Progenitor cell of endocrine pancreas (in vitro differentiated cells): Measurements from ENCODE around the gene CHRD. TPM values are rescaled to one million over a fixed set of nuclear protein-coding genes. Genes with fewer than 3 reads are reported as not detected.
A peak's percentile ranks its signal among the peaks of the same experiment; 100 is the strongest.

Experiments
- DNase-seq: peaks from one replicate; pipeline ENCODE4 v3.0.0; 2021; ENCODE audit warnings: low spot score; ENCODE audit not compliant: unreplicated experiment
- H3K27ac Mint-ChIP-seq: 2 replicates; pipeline ENCODE4 v1.8.0; 2021; ENCODE audit warnings: mild to moderate bottlenecking, moderate library complexity, mixed read lengths
- H3K27me3 Mint-ChIP-seq: 2 replicates; pipeline ENCODE4 v1.8.0; 2021; ENCODE audit warnings: mixed read lengths
- H3K36me3 Mint-ChIP-seq: 2 replicates; pipeline ENCODE4 v1.8.0; 2022; ENCODE audit warnings: mixed read lengths; ENCODE audit not compliant: insufficient read depth
- H3K4me1 Mint-ChIP-seq: 2 replicates; pipeline ENCODE4 v1.8.0; 2021; ENCODE audit warnings: low read depth, mixed read lengths
- H3K4me3 Mint-ChIP-seq: 2 replicates; pipeline ENCODE4 v1.8.0; 2021; ENCODE audit warnings: low read depth, mild to moderate bottlenecking, moderate library complexity, mixed read lengths
- H3K9me3 Mint-ChIP-seq: 2 replicates; pipeline ENCODE4 v1.8.0; 2021; ENCODE audit warnings: low read depth, mixed read lengths
- CTCF ChIP-seq: fragments of 200-600 bp; sonication (generic); IDR thresholded peaks from one replicate; pipeline ENCODE4 v1.5.0; 2021; ENCODE audit warnings: antibody characterized with exemption, mild to moderate bottlenecking; ENCODE audit not compliant: unreplicated experiment
- long read RNA-seq: library from polyadenylated mRNA; unstranded; transcript quantifications from one replicate; pipeline ENCODE4 v2.0.0, GENCODE V29; 2020
- total RNA-seq: library from RNA; stranded (reverse); gene quantifications from 2 replicates; pipeline ENCODE4 v1.2.1, GENCODE V29; 2021

The CHRD gene
- 10.2 and 13.0 TPM in 2 replicates for total RNA-seq
- long read RNA-seq = 0 reads

DNA sequence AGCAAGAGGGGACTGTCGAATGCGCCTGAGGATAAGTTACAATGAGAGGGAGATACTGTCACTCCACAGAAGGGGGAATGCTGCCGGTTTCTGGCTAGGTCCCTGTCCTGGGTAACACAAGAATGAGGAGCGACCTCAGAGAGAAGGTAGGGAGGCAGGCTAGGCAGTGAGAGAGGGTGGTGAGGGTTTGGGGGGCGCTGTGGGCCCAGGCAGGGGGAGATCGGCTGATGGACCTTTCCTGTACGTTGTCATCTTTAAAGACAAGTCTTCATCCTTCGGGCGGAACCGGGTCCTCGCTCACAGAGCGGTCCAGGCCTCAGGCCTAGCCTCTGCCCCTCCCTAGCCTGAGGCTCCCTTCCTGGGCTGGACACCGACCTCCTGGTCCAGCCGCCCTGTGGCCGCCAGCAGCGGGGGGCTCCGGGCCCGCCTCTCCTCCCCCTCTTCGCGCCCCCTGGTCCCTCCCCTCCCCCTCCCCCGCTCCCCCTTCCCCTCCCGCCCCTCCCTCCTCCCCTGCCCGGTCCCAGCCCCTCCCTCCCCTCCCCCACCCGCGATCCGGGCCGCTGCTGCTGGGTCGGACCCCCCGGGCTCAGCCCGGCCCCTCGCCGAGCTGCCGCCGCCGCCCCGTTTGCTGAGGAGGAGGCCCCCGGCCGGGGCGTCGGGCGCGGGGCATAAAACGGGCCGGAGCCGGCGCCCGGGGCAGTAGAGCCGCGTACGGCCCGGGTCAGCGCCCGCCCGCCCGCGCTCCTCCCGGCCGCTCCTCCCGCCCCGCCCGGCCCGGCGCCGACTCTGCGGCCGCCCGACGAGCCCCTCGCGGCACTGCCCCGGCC is at the start of gene CHRD:
TSS of gene CHRD (plus strand) at position 697 of the 827 bp plus-strand sequence. CDS start 265 bp downstream, outside the sequence.
- Mint-ChIP-seq H3K4me3 (peak within 1 kb of the TSS; percentile 80), H3K36me3 (peaks cover 3% of the 10 kb centered on the region), H3K27ac (peak within 1 kb of the TSS; percentile 18), H3K9me3 (no peaks in the 10 kb centered on the region), H3K27me3 (peaks cover 40% of the 10 kb centered on the region), H3K4me1 (peaks cover 24% of the 10 kb centered on the region)
- TF ChIP-seq CTCF = no peak
- DNase-seq = no peak

DNA sequence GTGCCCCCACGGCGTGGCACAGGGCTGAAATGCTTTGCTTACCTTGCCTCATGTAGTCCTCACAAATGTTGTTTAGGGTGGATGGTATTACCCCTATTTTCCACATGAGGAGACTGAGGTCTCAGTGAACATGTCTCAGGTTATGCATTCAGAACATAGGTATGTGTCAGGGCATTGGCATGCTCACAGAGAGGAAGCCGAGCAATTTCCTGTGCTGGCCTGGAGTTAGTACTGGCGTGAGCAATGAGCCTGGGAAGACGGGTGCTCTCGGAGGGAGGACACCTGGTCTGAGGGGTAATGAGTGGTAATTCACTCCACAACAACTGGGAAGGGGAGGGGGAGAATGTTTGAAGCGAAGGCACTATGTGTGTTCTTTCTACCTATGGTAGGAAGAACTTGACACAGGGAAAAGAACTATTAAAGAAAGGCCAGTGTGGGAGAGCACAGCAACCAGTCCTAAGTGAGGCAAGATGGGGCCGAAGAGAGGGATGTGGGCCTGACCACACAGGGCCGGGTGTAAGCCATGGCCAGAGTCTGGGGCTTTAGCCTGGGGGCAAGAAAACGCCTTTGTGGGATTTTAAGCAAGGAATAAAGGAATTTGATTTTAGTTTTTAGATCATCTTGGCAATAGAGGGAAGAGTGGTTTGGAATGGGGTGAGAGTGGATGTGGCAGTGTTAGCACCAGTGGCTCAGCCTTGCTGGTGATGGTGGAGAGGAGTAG is 47.3 kb upstream of the CHRD start:
- Mint-ChIP-seq H3K27me3 (peaks cover 2% of the 10 kb centered on the region), H3K36me3 (peaks cover 34% of the 10 kb centered on the region), H3K4me1 (peaks cover 9% of the 10 kb centered on the region), H3K9me3 (no peaks in the 10 kb centered on the region), H3K27ac (no peak overlapping the region), H3K4me3 (no peak overlapping the region)
- TF ChIP-seq CTCF = no peak
- no peak for DNase-seq

GRCh38 chr3:184333190-184333589 is 46.7 kb upstream of the CHRD start:
- no peaks in the 10 kb centered on the region for H3K9me3 Mint-ChIP-seq
- no peak for DNase-seq
- peaks cover 13% of the 10 kb centered on the region for H3K4me1 Mint-ChIP-seq
- peaks cover 8% of the 10 kb centered on the region for H3K27me3 Mint-ChIP-seq
- no peak overlapping the region for H3K4me3 Mint-ChIP-seq
- peaks cover 30% of the 10 kb centered on the region for H3K36me3 Mint-ChIP-seq
- H3K27ac Mint-ChIP-seq = no peak overlapping the region
- no peak for TF ChIP-seq CTCF

GRCh38 chr3:184333700-184334099 is 46.2 kb upstream of the CHRD start:
- Mint-ChIP-seq H3K9me3 (no peaks in the 10 kb centered on the region), H3K27me3 (peaks cover 10% of the 10 kb centered on the region), H3K4me1 (peaks cover 13% of the 10 kb centered on the region), H3K4me3 (no peak overlapping the region), H3K36me3 (peaks cover 28% of the 10 kb centered on the region), H3K27ac (peak overlapping the region; percentile 94)
- no peak for DNase-seq
- no peak for TF ChIP-seq CTCF

GRCh38 chr3:184334470-184335158 is 45.2 kb upstream of the CHRD start:
- peaks cover 15% of the 10 kb centered on the region for H3K27me3 Mint-ChIP-seq
- H3K27ac Mint-ChIP-seq = peak overlapping the region; percentile 94
- peak overlapping the region; percentile 34 for H3K4me3 Mint-ChIP-seq
- TF ChIP-seq CTCF = no peak
- DNase-seq = no peak
- no peaks in the 10 kb centered on the region for H3K9me3 Mint-ChIP-seq
- H3K36me3 Mint-ChIP-seq = peaks cover 21% of the 10 kb centered on the region
- H3K4me1 Mint-ChIP-seq = peaks cover 15% of the 10 kb centered on the region
